ENCODE data around the gene POLN. TPM values are rescaled to one million over a fixed set of nuclear protein-coding genes. Genes with fewer than 3 reads are reported as not detected.

The POLN gene
- polyA plus RNA-seq, 2 donors: 0.59 to 0.81 TPM

GRCh38 chr4:2075171-2075986 is 166.5 kb downstream of the POLN start:
- Histone ChIP-seq H3K9me3 (ENCODE audit: control insufficient read depth in 2 of 2, insufficient read depth in 1 of 2, low read depth in 1 of 2, low read length in 1 of 2) (no peaks in the 10 kb centered on the region), H3K4me1 (ENCODE audit: control insufficient read depth in 2 of 2, insufficient read depth in 2 of 2, low read length in 1 of 2) (peaks cover 0 to 2% of the 10 kb centered on the region in 2 donors), H3K4me3 (ENCODE audit: low read depth in 1 of 2, low read length in 2 of 2) (no peak overlapping the region), H3K36me3 (ENCODE audit: control insufficient read depth in 2 of 2, insufficient read depth in 2 of 2, low read length in 1 of 2) (no peaks in the 10 kb centered on the region), H3K27me3 (ENCODE audit: control insufficient read depth in 1 of 2, insufficient read depth in 2 of 2, low read length in 2 of 2) (no peaks in the 10 kb centered on the region), H3K27ac (ENCODE audit: low read depth in 2 of 2, low read length in 1 of 2) (no peak overlapping the region)
- WGBS, 2 donors: 80 to 82% methylated on average over 12 of the region's 12 CpGs

- no peak overlapping the region for H3K27ac ChIP-seq (ENCODE audit: low read depth in 2 of 2, low read length in 1 of 2)
- H3K36me3 ChIP-seq (ENCODE audit: control insufficient read depth in 2 of 2, insufficient read depth in 2 of 2, low read length in 1 of 2): no peaks in the 10 kb centered on the region
- no peaks in the 10 kb centered on the region for H3K9me3 ChIP-seq (ENCODE audit: control insufficient read depth in 2 of 2, insufficient read depth in 1 of 2, low read depth in 1 of 2, low read length in 1 of 2)
- WGBS, 2 donors: 79 to 82% methylated on average over 9 to 11 of the region's 11 CpGs
- peaks cover 0 to 2% of the 10 kb centered on the region in 2 donors for H3K4me1 ChIP-seq (ENCODE audit: control insufficient read depth in 2 of 2, insufficient read depth in 2 of 2, low read length in 1 of 2)
- H3K4me3 ChIP-seq (ENCODE audit: low read depth in 1 of 2, low read length in 2 of 2): no peak overlapping the region
- no peaks in the 10 kb centered on the region for H3K27me3 ChIP-seq (ENCODE audit: control insufficient read depth in 1 of 2, insufficient read depth in 2 of 2, low read length in 2 of 2)
These were observed 167.3 kb downstream of the POLN start for GRCh38 chr4:2074588-2074987.

- Histone ChIP-seq H3K36me3 (ENCODE audit: control insufficient read depth in 2 of 2, insufficient read depth in 2 of 2, low read length in 1 of 2) (no peaks in the 10 kb centered on the region), H3K4me1 (ENCODE audit: control insufficient read depth in 2 of 2, insufficient read depth in 2 of 2, low read length in 1 of 2) (peaks cover 0 to 2% of the 10 kb centered on the region in 2 donors), H3K27ac (ENCODE audit: low read depth in 2 of 2, low read length in 1 of 2) (no peak overlapping the region), H3K9me3 (ENCODE audit: control insufficient read depth in 2 of 2, insufficient read depth in 1 of 2, low read depth in 1 of 2, low read length in 1 of 2) (no peaks in the 10 kb centered on the region), H3K4me3 (ENCODE audit: low read depth in 1 of 2, low read length in 2 of 2) (no peak overlapping the region), H3K27me3 (ENCODE audit: control insufficient read depth in 1 of 2, insufficient read depth in 2 of 2, low read length in 2 of 2) (no peaks in the 10 kb centered on the region)
- WGBS, 2 donors: 77 to 81% methylated on average over 20 of the region's 20 CpGs
These were observed 168.0 kb downstream of the POLN start for GRCh38 chr4:2073808-2074481.

GRCh38 chr4:2072971-2073807 is 168.7 kb downstream of the POLN start:
- no peaks in the 10 kb centered on the region for H3K9me3 ChIP-seq (ENCODE audit: control insufficient read depth in 2 of 2, insufficient read depth in 1 of 2, low read depth in 1 of 2, low read length in 1 of 2)
- H3K27ac ChIP-seq (ENCODE audit: low read depth in 2 of 2, low read length in 1 of 2): no peak overlapping the region
- no peak overlapping the region for H3K4me3 ChIP-seq (ENCODE audit: low read depth in 1 of 2, low read length in 2 of 2)
- H3K4me1 ChIP-seq (ENCODE audit: control insufficient read depth in 2 of 2, insufficient read depth in 2 of 2, low read length in 1 of 2): peaks cover 0 to 2% of the 10 kb centered on the region in 2 donors
- WGBS, 2 donors: 87 to 92% methylated on average over 18 to 20 of the region's 20 CpGs
- H3K27me3 ChIP-seq (ENCODE audit: control insufficient read depth in 1 of 2, insufficient read depth in 2 of 2, low read length in 2 of 2): no peaks in the 10 kb centered on the region
- H3K36me3 ChIP-seq (ENCODE audit: control insufficient read depth in 2 of 2, insufficient read depth in 2 of 2, low read length in 1 of 2): no peaks in the 10 kb centered on the region

- Histone ChIP-seq H3K36me3 (ENCODE audit: control insufficient read depth in 2 of 2, insufficient read depth in 2 of 2, low read length in 1 of 2) (no peaks in the 10 kb centered on the region), H3K4me3 (ENCODE audit: low read depth in 1 of 2, low read length in 2 of 2) (no peak overlapping the region), H3K27me3 (ENCODE audit: control insufficient read depth in 1 of 2, insufficient read depth in 2 of 2, low read length in 2 of 2) (no peaks in the 10 kb centered on the region), H3K27ac (ENCODE audit: low read depth in 2 of 2, low read length in 1 of 2) (no peak overlapping the region), H3K4me1 (ENCODE audit: control insufficient read depth in 2 of 2, insufficient read depth in 2 of 2, low read length in 1 of 2) (peaks cover 0 to 2% of the 10 kb centered on the region in 2 donors), H3K9me3 (ENCODE audit: control insufficient read depth in 2 of 2, insufficient read depth in 1 of 2, low read depth in 1 of 2, low read length in 1 of 2) (no peaks in the 10 kb centered on the region)
- WGBS, 2 donors: 56 to 62% methylated on average over 26 to 28 of the region's 28 CpGs
These were observed 169.7 kb downstream of the POLN start for GRCh38 chr4:2071912-2072867.

- Histone ChIP-seq H3K4me3 (ENCODE audit: low read depth in 1 of 2, low read length in 2 of 2) (no peak overlapping the region), H3K27ac (ENCODE audit: low read depth in 2 of 2, low read length in 1 of 2) (no peak overlapping the region), H3K27me3 (ENCODE audit: control insufficient read depth in 1 of 2, insufficient read depth in 2 of 2, low read length in 2 of 2) (no peaks in the 10 kb centered on the region), H3K36me3 (ENCODE audit: control insufficient read depth in 2 of 2, insufficient read depth in 2 of 2, low read length in 1 of 2) (no peaks in the 10 kb centered on the region), H3K4me1 (ENCODE audit: control insufficient read depth in 2 of 2, insufficient read depth in 2 of 2, low read length in 1 of 2) (peaks cover 0 to 2% of the 10 kb centered on the region in 2 donors), H3K9me3 (ENCODE audit: control insufficient read depth in 2 of 2, insufficient read depth in 1 of 2, low read depth in 1 of 2, low read length in 1 of 2) (no peaks in the 10 kb centered on the region)
- WGBS, 2 donors: 64 to 68% methylated on average over 16 of the region's 16 CpGs
These were observed 170.5 kb downstream of the POLN start for GRCh38 chr4:2071252-2071911.

GRCh38 chr4:2070421-2071251 is 171.3 kb downstream of the POLN start:
- peaks cover 0 to 2% of the 10 kb centered on the region in 2 donors for H3K4me1 ChIP-seq (ENCODE audit: control insufficient read depth in 2 of 2, insufficient read depth in 2 of 2, low read length in 1 of 2)
- H3K27ac ChIP-seq (ENCODE audit: low read depth in 2 of 2, low read length in 1 of 2): no peak overlapping the region
- H3K36me3 ChIP-seq (ENCODE audit: control insufficient read depth in 2 of 2, insufficient read depth in 2 of 2, low read length in 1 of 2): no peaks in the 10 kb centered on the region
- 74 to 80% methylated on average over 22 of the region's 22 CpGs for WGBS, 2 donors
- no peaks in the 10 kb centered on the region for H3K27me3 ChIP-seq (ENCODE audit: control insufficient read depth in 1 of 2, insufficient read depth in 2 of 2, low read length in 2 of 2)
- H3K4me3 ChIP-seq (ENCODE audit: low read depth in 1 of 2, low read length in 2 of 2): no peak overlapping the region
- H3K9me3 ChIP-seq (ENCODE audit: control insufficient read depth in 2 of 2, insufficient read depth in 1 of 2, low read depth in 1 of 2, low read length in 1 of 2): no peaks in the 10 kb centered on the region

GRCh38 chr4:2069986-2070385 is 171.9 kb downstream of the POLN start:
- WGBS, 2 donors: 66 to 69% methylated on average over 14 of the region's 14 CpGs
- Histone ChIP-seq H3K9me3 (ENCODE audit: control insufficient read depth in 2 of 2, insufficient read depth in 1 of 2, low read depth in 1 of 2, low read length in 1 of 2) (no peaks in the 10 kb centered on the region), H3K27me3 (ENCODE audit: control insufficient read depth in 1 of 2, insufficient read depth in 2 of 2, low read length in 2 of 2) (no peaks in the 10 kb centered on the region), H3K4me1 (ENCODE audit: control insufficient read depth in 2 of 2, insufficient read depth in 2 of 2, low read length in 1 of 2) (peaks cover 0 to 2% of the 10 kb centered on the region in 2 donors), H3K36me3 (ENCODE audit: control insufficient read depth in 2 of 2, insufficient read depth in 2 of 2, low read length in 1 of 2) (no peaks in the 10 kb centered on the region), H3K27ac (ENCODE audit: low read depth in 2 of 2, low read length in 1 of 2) (no peak overlapping the region), H3K4me3 (ENCODE audit: low read depth in 1 of 2, low read length in 2 of 2) (no peak overlapping the region)

Measured in esophagus (tissue), 2 donors.